GM12864 (cell line): ENCODE data around the gene SSC4D.
"Not testable (repeated sequence)": the region's sequence is repeated elsewhere in the genome, so short reads cannot be mapped to it uniquely, and the experiment has no call there.

Experiments used
- DNase-seq: peaks from one replicate; pipeline ENCODE4 v3.0.0-alpha.2; 2011; ENCODE audit warnings: low read depth
- H3K4me3 ChIP-seq: 2 replicates; pipeline ENCODE4 v1.5.1; 2011; ENCODE audit warnings: mild to moderate bottlenecking, low read depth, low read length, control low read depth
- CTCF ChIP-seq: IDR thresholded peaks from 2 replicates; pipeline ENCODE4 v1.5.1; 2011; ENCODE audit warnings: low read depth, mild to moderate bottlenecking, moderate library complexity, low read length, control low read depth, inconsistent platforms; ENCODE audit errors: missing control alignments

SSC4D gene

DNA sequence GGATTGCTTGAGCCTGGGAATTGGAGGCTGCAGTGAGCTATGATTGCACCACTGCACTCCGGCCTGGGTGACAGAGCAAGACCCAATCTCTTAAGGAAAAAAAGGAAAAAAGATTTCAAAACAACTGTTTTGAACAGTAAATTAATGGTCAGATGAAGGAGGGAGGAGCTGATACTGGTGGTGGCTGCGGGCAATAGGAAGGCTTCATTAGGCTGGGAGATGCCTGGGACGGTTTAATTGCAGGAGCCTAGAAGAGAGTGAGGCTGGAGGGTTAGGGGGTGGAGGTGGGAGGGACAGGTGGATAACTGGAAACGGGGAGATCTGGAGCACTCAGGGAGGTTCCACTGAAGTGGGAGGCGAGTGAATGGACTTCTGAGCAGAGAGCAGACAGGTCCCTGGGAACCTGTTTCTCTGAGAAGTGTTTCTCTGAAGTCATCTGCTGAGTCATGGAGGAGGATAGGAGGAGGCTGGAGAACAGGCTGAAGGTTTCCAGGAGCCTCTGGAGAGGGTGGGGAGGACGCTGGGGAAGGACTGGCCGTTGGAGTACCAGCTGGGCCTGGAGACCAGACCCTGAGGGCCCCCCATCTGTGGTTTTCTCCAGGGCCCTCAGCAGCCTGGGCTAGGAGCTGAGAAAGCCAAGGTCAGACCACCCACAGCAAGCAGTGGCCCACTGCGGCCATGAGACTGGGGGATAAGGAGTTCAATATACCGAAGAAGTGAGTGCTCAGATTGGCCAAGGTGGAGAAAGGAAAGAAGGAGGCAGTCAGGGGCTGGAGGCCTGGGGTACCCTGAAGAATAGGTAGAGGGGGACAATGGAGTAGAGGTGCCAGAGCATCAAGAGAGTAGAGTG is 36.3 kb downstream of the SSC4D start:
- H3K4me3 ChIP-seq = no peak overlapping the region
- no peak for DNase-seq
- TF ChIP-seq CTCF = no peak

DNA sequence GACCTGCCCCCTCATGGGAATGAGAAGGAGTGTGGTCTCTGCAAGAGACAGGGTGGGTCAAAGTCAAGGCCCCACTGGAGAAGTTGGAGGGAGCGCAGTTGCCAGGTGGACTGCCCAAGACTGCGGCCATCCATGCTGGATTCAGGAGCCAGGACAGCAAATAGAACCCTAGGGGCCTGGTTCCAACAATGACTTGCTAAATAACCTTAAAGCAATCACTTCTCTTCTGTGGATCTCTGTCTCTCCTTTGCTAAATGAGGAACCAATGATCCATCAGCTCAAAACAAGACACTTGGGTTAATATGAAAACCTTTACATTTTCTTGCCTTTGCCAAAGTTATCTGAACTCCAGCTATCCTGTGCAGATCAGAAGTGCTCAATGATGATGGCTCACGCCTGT is 38.1 kb downstream of the SSC4D start:
- no peak overlapping the region for H3K4me3 ChIP-seq
- no peak for DNase-seq
- TF ChIP-seq CTCF = no peak

- no peak overlapping the region for H3K4me3 ChIP-seq
- DNase-seq = no peak
- no peak for TF ChIP-seq CTCF
These were observed 40.5 kb downstream of the SSC4D start for GRCh38 chr7:76369018-76369417.

DNA sequence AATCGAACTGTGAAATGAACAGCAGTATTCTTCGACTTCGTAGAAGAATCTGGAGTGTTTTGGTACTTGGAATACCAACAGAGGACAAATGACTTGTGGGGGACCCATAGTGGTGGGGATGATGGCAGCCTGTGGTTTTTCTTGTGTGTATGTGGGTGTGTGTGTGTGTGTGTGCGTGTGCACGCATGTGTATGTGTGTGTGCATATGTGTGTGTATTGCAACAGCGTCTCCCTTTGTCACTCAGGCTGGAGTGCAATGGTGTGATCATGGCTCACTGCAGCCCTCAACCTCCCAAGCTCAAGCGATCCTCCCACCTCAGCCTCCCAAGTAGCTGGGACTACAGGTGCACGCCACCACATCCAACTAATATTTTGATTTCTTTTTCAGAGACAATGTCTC is 41.3 kb downstream of the SSC4D start:
- DNase-seq = no peak
- no peak overlapping the region for H3K4me3 ChIP-seq
- no peak for TF ChIP-seq CTCF

GRCh38 chr7:76364198-76364584 is 45.3 kb downstream of the SSC4D start:
- no peak overlapping the region for H3K4me3 ChIP-seq
- no peak for DNase-seq
- no peak for TF ChIP-seq CTCF

DNA sequence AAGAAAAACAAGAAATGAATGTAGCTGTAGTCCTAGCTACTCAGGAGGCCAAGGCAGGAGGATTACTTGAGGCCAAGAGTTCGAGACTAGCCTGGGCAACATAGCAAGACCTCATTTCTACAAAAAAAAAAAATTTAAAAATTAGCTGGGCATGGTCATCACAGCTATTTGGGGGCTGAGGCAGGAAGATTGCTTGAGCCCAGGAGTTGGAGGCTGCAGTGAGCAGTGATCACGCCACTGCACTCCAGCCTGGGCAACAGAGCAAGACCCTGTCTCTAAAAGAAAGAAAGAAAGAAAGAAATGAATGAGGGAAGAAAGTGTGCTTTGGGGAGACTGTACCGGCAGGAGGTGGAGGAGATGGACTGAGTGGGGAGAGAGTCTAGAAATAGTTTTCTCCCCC is 45.7 kb downstream of the SSC4D start:
- H3K4me3 ChIP-seq, DNase-seq: not testable (repeated sequence)

- H3K4me3 ChIP-seq = peak overlapping the region; percentile 89; the same call in 1 of the 2 replicates
- no peak for DNase-seq
- TF ChIP-seq CTCF = no peak
These were observed 49.4 kb downstream of the SSC4D start for GRCh38 chr7:76359978-76360638.
